GM18858 (cell line): ENCODE results near the gene LIPC.
"Not testable (repeated sequence)": the region's sequence is repeated elsewhere in the genome, so short reads cannot be mapped to it uniquely, and the experiment has no call there.

ENCODE experiments used
- ATAC-seq: cut with Tn5 transposase; IDR thresholded peaks from one replicate; pipeline ENCODE4 v1.9.1; 2021; ENCODE audit not compliant: unreplicated experiment

The LIPC gene

DNA sequence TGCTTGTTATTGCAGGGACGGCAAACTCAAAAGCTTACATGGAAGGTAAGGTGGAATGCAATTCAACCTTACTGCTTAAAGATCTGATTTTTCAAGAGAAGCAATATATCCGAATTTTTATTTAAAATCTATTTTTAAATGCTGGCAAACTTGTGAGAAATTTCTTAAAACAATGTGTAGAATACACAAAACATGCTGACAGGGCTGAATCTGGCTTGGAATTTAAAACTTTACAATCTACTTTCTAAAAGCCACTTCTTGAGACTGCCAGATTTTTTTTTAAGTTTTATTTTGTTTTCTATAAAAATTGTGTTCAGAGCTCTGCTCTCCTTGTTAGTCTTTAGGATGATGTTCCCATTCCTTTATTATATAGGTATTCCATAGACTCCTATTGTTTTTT lies 171.0 kb downstream of the LIPC start:
- ATAC-seq = no peak

DNA sequence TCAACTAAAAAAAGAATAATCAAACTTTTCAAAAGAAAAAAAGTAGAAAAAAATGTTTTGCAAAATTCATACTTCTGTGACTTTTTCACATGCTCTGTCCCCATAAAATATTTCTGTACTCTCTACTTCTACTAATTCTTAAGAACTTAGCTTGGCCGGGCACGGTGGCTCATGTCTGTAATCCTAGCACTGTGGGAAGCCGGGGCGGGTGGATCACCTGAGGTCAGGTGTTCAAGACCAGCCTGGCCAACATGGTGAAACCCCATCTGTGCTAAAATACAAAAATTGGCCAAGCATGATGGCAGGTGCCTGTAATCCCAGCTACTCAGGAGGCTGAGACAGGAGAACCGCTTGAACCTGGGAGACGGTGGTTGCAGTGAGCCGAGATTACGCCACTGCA lies 172.1 kb downstream of the LIPC start:
- not testable (repeated sequence) for ATAC-seq

DNA sequence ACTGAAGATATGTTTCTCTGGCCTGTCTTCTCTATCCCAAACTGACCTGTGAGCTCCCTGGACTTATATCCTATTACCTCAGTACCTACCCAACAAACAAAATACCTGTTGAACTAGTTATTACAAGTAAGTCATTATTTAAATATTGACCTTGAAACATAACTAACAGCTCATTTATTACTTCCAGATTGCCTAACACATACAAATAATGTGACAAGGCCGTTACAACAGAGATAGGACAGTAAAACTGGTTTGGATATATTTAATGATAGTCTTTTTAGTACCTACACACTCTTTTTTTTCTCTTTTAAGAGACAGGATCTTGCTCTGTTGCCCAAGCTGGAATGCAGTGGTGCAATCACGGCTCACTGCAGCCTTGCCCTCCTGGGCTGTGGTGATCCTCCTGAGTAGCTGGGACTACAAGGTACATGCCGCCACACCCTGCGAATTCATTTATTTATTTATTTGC lies 172.7 kb downstream of the LIPC start:
- ATAC-seq = no peak

GRCh38 chr15:58605931-58606530 lies 174.2 kb downstream of the LIPC start:
- no peak for ATAC-seq

GRCh38 chr15:58606577-58607080 lies 174.8 kb downstream of the LIPC start:
- no peak for ATAC-seq

GRCh38 chr15:58608129-58608590 lies 176.4 kb downstream of the LIPC start:
- no peak for ATAC-seq

DNA sequence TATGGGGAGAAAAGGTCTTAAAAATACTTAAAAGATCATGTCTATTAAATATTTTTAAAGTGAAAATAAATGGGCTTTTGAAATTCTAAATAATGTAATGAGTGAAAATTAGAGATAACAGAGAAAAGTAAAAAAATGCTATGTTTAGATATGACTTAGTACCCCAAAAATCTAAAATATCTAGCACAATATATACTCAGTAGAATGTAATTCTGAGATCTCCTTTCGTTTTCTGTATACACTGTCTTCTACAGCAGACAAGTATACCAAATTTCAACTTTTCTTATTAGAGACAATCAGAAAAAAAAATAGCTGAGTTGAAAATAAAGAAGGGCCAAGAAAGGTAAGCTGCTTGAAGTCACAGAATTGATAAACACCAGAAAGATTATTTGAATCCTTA lies 176.9 kb downstream of the LIPC start:
- no peak for ATAC-seq

GRCh38 chr15:58611731-58612676 lies 180.2 kb downstream of the LIPC start:
- no peak for ATAC-seq

DNA sequence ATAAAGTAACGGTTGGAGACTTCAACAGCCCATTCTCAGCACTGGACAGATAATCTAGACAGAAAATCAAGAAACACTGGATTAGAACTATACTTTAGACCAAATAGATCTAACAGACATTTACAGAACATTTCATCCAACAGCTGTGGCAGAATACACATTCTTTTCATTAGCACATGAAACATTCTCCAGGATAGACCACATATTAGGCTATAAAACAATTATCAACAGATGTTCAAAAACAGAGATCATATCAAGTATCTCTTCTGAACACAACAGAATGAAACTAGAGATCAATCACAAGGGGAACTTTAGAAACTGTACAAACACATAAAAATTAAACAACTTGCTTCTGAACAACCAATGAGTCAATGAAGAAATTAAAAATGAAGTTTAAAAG lies 184.4 kb downstream of the LIPC start:
- ATAC-seq = no peak
